Endothelial cell of umbilical vein (primary cell): ENCODE data around the gene CTBP2.

ENCODE experiments used
- CTCF ChIP-seq, 2 donors: IDR thresholded peaks; 1 replicate in 1 of 2; 2 replicates in 1 of 2; pipeline ENCODE4 v1.5.1; 2011; ENCODE audit warnings: low read length in 2 of 2, mild to moderate bottlenecking in 2 of 2, moderate library complexity in 2 of 2, control low read depth in 1 of 2, inconsistent platforms in 1 of 2, low read depth in 1 of 2; ENCODE audit not compliant: insufficient read depth in 1 of 2; ENCODE audit errors: extremely low read depth in 1 of 2
- EZH2 ChIP-seq: IDR thresholded peaks from 2 replicates; pipeline ENCODE4 v1.6.1; 2012; ENCODE audit warnings: borderline replicate concordance, low read depth, mild to moderate bottlenecking, moderate library complexity, low read length, inconsistent platforms; ENCODE audit not compliant: severe bottlenecking
- GATA2 ChIP-seq: IDR thresholded peaks from 2 replicates; pipeline ENCODE4 v1.7.0; 2011; ENCODE audit warnings: low read depth, mild to moderate bottlenecking, moderate library complexity, mixed read lengths, low read length; ENCODE audit not compliant: insufficient read length, insufficient read depth
- MAX ChIP-seq: IDR thresholded peaks from 2 replicates; pipeline ENCODE4 v1.6.1; 2011; ENCODE audit not compliant: insufficient read depth, insufficient read length
- POLR2A ChIP-seq: IDR thresholded peaks from 2 replicates; pipeline ENCODE4 v1.6.1; 2012; ENCODE audit warnings: low read depth, mild to moderate bottlenecking, control low read depth, low read length
- POLR2AphosphoS5 ChIP-seq: IDR thresholded peaks from 2 replicates; pipeline ENCODE4 v1.6.1; 2012; ENCODE audit warnings: low read depth, mild to moderate bottlenecking, control low read depth, low read length, moderate library complexity; ENCODE audit not compliant: insufficient read depth

DNA sequence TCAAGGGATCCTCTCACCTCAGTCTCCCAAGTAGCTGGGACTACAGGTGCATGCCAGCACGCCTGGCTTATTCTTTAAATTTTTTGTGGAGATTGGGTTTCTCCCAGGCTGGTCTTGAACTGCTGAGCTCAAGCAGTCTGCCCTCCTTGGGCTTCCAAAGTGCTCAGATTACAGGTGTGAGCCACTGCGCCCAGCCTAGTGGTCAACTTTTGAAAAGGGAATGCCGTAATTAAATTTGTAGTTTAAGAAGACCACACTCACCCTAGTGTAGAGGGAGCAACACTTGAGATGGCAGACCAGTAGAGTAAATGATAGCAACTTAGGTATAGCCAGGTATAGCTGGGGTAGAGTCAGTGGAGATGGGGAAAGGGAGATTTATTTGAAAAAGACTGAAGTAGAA, 200.8 kb downstream of the CTBP2 start:
- no peak for TF ChIP-seq POLR2AphosphoS5
- no peak for TF ChIP-seq CTCF (IDR thresholded peaks at IDR 0.05; ENCODE audit: extremely low read depth in 1 of 2, insufficient read depth in 1 of 2, low read depth in 1 of 2, low read length in 2 of 2)
- no peak for TF ChIP-seq POLR2A
- TF ChIP-seq EZH2: no peak
- no peak for TF ChIP-seq GATA2
- TF ChIP-seq MAX: no peak
